GM19035 (cell line): ENCODE data around the gene ITPKA.

ENCODE experiments used
- ATAC-seq: cut with Tn5 transposase; IDR thresholded peaks from one replicate; pipeline ENCODE4 v1.9.1; 2021; ENCODE audit not compliant: unreplicated experiment

Gene ITPKA

GRCh38 chr15:41507820-41508290 is 14.2 kb downstream of the ITPKA start:
- no peak for ATAC-seq

GRCh38 chr15:41510728-41511127 is 17.1 kb downstream of the ITPKA start:
- ATAC-seq = no peak

GRCh38 chr15:41511331-41511898 is 17.7 kb downstream of the ITPKA start:
- ATAC-seq = no peak

GRCh38 chr15:41511899-41512369 is 18.3 kb downstream of the ITPKA start:
- no peak for ATAC-seq

GRCh38 chr15:41512512-41512939 is 18.9 kb downstream of the ITPKA start:
- no peak for ATAC-seq

GRCh38 chr15:41512940-41513505 is 19.3 kb downstream of the ITPKA start:
- ATAC-seq = no peak

GRCh38 chr15:41513506-41514227 is 20.0 kb downstream of the ITPKA start, which contains the start of gene LTK:
TSS of gene LTK (minus strand) at chr15:41513827. CDS start at chr15:41513709, 118 bp downstream.
- no peak for ATAC-seq

DNA sequence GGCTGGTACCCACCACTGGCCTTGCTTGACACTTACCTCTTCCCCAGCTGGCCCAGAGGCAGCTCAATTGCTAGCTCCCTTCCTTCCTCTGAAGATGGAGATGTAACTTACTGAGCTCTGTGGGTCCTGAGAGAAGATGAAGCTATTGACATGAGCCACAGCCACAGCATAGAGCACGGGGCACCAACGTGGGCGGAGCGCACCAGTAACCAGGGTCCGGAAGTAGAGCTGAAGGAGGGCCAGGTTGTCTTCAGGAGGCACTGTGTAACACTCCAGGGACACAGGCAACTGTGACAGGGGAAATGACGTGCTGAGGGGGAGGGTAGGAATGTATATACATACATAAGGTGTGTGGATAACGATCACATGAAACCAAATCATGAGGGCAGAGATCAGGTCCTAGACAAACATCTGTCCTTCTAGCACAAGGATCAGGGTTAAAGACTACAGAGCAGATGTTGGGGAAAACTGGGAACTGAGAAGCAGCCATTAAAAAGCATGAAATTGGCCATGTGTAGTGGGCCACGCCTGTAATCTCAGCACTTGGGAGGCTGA is 24.3 kb downstream of the ITPKA start:
- no peak for ATAC-seq

DNA sequence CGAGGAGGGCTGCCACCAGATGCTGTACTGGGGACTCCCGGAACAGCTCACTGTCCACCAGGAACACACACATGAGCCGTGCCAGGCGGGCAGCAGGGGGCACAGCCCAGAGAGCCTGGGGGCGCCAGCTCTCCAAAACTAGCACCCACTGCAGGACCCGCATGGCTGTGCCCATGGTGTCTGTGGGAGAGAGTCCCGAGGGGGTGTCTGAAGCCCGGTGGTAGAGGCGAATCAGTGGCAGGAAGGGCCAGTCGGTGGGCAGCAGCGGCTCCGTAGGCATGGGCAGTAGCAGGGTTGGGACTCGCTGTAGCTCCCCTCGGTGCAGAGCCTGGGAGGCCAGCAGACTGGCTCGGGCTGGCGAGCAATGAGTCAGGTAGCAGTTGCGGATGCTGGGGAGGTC is 27.0 kb downstream of the ITPKA start:
- no peak for ATAC-seq

GRCh38 chr15:41521614-41522013 is 27.9 kb downstream of the ITPKA start:
- ATAC-seq = no peak

DNA sequence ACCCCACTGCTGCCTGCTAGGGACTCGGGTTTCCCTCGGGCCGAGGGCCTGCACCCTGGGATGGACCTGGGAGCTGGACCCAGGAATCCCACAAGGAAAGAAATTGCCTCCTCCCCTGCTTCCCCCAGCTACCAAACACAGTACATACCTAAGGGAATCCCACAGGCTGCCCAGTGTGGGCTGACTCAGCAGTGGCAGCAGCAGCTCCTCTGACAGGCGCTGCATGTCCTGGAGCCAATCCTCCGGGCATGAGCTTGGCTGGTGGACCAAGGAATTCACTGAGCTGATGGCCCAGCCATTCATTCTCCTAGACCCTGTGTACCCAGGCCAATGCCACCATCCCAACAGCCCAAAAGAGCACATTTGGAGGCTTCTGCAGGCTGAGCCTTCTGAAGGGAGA is 29.4 kb downstream of the ITPKA start:
- ATAC-seq = no peak

- ATAC-seq = no peak
These were observed 36.8 kb downstream of the ITPKA start for GRCh38 chr15:41530363-41530956.

DNA sequence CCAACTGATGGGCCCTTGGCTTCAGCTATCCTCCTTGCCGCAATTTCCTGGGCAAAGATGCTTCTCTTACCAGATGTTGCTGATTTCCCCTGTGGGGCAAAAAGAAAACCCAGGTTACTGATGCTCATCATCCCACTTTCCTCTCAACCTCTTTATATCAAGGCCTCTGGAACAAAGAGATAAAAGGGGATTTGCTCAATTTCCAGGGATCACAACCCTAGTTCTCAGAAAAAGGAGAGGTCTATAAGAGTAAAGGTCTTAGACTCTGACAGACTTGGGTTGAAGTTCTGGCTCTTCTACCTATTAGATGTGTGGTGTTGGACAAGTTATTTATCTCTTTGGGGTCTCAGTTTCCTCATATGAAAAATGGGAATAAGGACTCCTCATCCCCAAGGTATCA is 41.9 kb downstream of the ITPKA start:
- no peak for ATAC-seq

DNA sequence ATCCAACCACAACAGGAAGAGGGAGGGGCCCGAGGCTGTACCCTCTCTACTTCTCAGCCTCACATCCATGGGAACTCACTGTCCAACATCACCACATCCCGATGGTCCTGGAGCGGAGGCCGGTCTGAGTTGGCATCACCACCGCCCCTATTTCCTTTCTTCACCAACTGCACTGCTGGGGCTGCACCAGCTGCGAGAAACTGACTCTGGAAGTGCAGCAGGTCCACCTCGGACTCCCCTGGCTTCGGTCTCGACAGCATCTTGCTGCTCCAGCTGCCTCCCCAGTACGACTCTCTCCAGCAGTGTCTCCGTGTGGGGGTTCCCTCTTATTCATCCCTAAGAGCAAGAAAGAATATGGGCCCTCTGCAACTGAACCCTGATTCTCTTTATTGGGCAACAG is 43.2 kb downstream of the ITPKA start:
- ATAC-seq = no peak

DNA sequence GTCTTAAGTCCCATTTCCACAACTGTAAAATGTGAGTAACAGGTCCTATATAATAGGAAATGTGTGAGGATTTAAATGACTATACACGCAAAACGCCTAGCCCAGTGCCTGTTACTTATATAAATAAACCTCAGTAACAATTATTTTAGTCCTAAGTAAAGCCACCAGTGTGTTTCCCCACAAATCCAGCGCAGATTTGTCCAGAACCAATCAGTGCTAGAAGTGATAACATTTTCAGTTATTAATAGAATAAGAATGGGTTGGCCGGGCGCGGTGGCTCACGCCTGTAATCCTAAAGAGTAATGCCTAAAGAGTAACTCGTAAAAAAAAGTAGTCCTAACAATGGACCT is 49.8 kb downstream of the ITPKA start:
- ATAC-seq = no peak

GRCh38 chr15:41544650-41545015 is 51.0 kb downstream of the ITPKA start:
- no peak for ATAC-seq

- no peak for ATAC-seq
These were observed 51.5 kb downstream of the ITPKA start for GRCh38 chr15:41545218-41545617.

DNA sequence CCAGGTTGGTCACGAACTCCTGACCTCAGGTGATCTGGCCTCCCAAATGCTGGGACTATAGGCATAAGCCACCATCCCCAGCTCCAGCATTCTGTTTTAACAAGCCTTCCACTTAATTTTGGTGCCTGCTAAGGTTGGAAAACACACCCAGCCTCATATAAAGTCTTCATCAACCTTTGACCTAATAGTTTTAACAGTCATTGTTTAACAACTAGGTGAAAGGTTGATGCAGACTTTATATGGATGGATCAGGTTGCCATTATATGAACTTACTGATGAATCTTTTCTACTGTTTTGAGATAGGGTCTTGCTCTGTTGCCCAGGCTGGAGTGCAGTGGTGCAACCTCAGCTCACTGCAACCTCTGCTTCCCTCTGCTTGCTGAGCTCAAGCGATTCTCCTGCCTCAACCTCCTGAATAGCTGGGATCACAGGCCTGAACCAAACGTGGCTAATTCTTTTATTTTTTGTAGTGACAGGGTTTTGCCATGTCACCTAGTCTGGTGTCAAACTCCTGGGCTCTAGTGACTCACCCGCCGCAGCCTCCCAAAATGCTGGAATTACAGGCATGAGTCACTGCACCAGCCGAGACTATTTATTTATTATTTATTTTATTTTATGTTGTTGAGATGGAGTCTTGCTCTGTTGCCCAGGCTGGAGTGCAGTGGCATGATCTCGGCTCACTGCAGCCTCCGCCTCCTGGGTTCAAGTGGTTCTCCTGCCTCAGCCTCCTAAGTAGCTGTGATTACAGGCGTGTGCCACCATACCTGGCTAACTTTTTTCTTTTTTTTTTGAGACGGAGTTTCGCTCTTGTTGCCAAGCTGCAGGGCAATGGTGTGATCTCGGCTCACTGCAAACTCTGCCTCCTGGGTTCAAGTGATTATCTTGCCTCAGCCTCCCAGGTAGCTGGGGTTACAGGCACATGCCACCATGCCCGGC is 53.4 kb downstream of the ITPKA start:
- ATAC-seq = no peak

DNA sequence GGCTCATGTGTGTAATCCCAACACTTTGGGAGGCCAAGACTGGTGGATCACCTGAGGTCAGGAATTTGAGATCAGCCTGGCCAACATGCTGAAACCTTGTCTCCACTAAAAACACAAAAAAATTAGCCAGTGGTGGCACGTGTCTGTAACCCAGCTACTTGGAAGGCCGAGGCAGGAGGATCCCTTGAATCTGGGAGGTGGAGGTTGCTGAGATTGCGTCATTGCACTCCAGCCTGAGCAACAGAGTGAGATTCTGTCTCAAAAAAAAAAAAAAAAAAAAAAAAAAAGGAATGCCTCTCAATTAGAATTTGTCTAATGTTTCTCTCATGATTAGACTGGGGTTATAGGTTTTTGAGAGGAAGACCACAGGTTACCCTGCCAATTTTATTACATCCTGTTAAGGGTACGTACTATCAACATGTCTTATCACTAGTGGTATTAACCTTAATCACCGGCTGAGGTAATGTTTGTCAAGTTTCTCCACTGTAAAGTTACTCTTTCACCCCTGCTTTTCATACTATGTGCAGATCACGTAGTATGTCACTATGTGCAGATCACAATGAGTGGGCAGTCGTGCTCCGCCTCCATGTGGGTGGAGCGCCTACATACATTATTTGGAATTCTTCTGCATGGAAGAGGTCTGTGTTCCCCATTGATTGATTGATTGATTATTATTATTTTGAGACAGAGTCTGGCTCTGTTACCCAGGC is 56.5 kb downstream of the ITPKA start:
- ATAC-seq = no peak
